ENCODE measurements around the gene TBX2.

DNA sequence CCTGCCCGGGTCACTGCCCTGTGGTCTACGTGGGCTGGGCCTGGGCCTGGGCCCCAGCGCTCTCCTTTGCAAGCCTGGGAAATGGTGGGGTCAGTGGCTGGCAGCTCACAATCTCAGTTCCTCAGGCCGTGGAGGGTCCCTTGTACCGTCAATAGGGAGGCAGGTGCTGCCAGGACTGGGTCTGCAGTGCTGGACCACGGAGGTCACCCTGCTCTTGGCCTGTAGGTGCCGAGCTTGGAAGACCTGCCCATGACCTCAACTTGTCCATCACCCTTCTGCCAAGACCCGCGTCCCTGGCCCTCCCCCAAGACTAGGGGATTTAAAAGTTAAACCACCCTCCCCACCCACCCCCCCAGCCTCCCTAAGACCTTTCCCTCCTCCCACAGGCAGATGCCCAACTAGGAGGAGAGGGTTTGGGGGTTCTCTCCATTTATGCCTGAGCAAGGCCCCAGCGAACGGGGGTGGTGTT is 2.5 kb downstream of the TBX2 start:
- TF ChIP-seq, protein P1, sequence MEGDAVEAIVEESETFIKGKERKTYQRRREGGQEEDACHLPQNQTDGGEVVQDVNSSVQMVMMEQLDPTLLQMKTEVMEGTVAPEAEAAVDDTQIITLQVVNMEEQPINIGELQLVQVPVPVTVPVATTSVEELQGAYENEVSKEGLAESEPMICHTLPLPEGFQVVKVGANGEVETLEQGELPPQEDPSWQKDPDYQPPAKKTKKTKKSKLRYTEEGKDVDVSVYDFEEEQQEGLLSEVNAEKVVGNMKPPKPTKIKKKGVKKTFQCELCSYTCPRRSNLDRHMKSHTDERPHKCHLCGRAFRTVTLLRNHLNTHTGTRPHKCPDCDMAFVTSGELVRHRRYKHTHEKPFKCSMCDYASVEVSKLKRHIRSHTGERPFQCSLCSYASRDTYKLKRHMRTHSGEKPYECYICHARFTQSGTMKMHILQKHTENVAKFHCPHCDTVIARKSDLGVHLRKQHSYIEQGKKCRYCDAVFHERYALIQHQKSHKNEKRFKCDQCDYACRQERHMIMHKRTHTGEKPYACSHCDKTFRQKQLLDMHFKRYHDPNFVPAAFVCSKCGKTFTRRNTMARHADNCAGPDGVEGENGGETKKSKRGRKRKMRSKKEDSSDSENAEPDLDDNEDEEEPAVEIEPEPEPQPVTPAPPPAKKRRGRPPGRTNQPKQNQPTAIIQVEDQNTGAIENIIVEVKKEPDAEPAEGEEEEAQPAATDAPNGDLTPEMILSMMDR (IDR thresholded peaks at IDR 0.05), result no peak
- TF ChIP-seq POLR2A (IDR thresholded peaks at IDR 0.05), result no peak

All from sigmoid colon (tissue), 3 donors.